Ishikawa (cell line): Measurements from ENCODE around the gene DOCK6.

Experiments
- CEBPB ChIP-seq: IDR thresholded peaks from 2 replicates; pipeline ENCODE4 v1.6.1; 2012
- CREB1 ChIP-seq: IDR thresholded peaks from 2 replicates; pipeline ENCODE4 v1.6.1; 2012; ENCODE audit warnings: low read depth
- EGR1 ChIP-seq: IDR thresholded peaks from 2 replicates; pipeline ENCODE4 v1.6.1; 2012
- EP300 ChIP-seq: IDR thresholded peaks from 2 replicates; pipeline ENCODE4 v1.6.1; 2012; ENCODE audit warnings: borderline replicate concordance
- FOXM1 ChIP-seq: IDR thresholded peaks from 2 replicates; pipeline ENCODE4 v1.6.1; 2012; ENCODE audit warnings: low read depth, borderline replicate concordance
- MAX ChIP-seq: IDR thresholded peaks from 2 replicates; pipeline ENCODE4 v1.6.1; 2012
- NFIC ChIP-seq: IDR thresholded peaks from 2 replicates; pipeline ENCODE4 v1.6.1; 2012
- RAD21 ChIP-seq: IDR thresholded peaks from 2 replicates; pipeline ENCODE4 v1.6.1; 2012; ENCODE audit warnings: low read depth
- REST ChIP-seq: IDR thresholded peaks from 2 replicates; pipeline ENCODE4 v1.6.1; 2012; ENCODE audit warnings: low read depth, mild to moderate bottlenecking
- TAF1 ChIP-seq: IDR thresholded peaks from 2 replicates; pipeline ENCODE4 v1.6.1; 2012; ENCODE audit warnings: low read depth, mild to moderate bottlenecking
- TCF12 ChIP-seq: IDR thresholded peaks from 2 replicates; pipeline ENCODE4 v1.6.1; 2012; ENCODE audit warnings: low read depth
- TEAD4 ChIP-seq: IDR thresholded peaks from 2 replicates; pipeline ENCODE4 v1.6.1; 2012
- USF1 ChIP-seq: IDR thresholded peaks from 2 replicates; pipeline ENCODE4 v1.6.1; 2012
- YY1 ChIP-seq: IDR thresholded peaks from 2 replicates; pipeline ENCODE4 v1.6.1; 2012; ENCODE audit warnings: low read depth
- ZBTB7A ChIP-seq: IDR thresholded peaks from 2 replicates; pipeline ENCODE4 v1.6.1; 2012; ENCODE audit warnings: low read depth

Gene DOCK6

GRCh38 chr19:11203194-11204075, 58.9 kb downstream of the DOCK6 start:
- TF ChIP-seq EP300: peak; percentile 31; the same call in 1 of the 2 replicates
- no peak for TF ChIP-seq CEBPB
- no peak for TF ChIP-seq FOXM1
- no peak for TF ChIP-seq ZBTB7A
- TF ChIP-seq NFIC: no peak
- no peak for TF ChIP-seq CREB1
- TF ChIP-seq USF1: peak; percentile 53
- TF ChIP-seq RAD21: peak; percentile 80
- no peak for TF ChIP-seq REST
- no peak for TF ChIP-seq TCF12
- TF ChIP-seq TEAD4: no peak

DNA sequence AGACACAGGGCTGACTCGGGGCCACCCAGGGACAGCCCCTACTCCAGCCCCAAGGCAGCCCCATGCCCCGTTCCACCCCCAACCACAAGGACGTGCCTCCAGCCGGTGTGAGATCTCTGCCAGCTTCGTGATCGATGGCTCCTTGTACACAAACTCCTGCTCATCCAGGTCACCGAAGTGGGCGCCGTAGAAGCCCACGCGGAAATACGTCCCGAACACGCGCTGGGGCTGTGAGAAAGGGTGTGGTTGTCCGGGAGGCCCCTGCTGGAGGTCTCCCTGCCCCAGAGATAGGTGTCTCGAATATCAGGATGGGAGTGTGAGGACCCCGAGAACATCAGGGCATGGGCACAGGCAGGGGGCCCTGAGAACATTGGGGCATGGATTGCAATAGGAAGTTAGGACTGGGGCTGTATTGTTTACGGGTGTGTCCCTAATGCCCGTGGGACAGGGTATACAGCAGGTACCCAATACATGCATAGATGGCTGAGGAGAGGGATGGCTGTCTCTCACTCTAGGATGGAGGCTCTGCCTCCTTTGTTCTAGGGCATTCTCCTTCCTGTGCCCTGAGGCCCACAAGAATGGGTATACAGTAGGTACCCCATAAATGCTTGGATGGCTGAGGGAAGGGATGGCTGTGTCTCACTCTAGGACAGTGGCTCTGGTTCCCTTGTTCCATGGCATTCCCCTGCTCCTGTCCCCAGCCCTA, 59.7 kb downstream of the DOCK6 start:
- TF ChIP-seq RAD21: no peak
- no peak for TF ChIP-seq EP300
- TF ChIP-seq CEBPB: no peak
- TF ChIP-seq ZBTB7A: no peak
- TF ChIP-seq YY1: no peak
- TF ChIP-seq NFIC: no peak
- TF ChIP-seq USF1: no peak
- no peak for TF ChIP-seq TCF12

GRCh38 chr19:11201791-11202190, 60.5 kb downstream of the DOCK6 start:
- TF ChIP-seq RAD21 (no peak), NFIC (no peak), CREB1 (no peak), EGR1 (no peak), CEBPB (no peak), TEAD4 (no peak), EP300 (no peak), REST (no peak), ZBTB7A (no peak), TAF1 (no peak), USF1 (no peak), FOXM1 (no peak), MAX (no peak)

DNA sequence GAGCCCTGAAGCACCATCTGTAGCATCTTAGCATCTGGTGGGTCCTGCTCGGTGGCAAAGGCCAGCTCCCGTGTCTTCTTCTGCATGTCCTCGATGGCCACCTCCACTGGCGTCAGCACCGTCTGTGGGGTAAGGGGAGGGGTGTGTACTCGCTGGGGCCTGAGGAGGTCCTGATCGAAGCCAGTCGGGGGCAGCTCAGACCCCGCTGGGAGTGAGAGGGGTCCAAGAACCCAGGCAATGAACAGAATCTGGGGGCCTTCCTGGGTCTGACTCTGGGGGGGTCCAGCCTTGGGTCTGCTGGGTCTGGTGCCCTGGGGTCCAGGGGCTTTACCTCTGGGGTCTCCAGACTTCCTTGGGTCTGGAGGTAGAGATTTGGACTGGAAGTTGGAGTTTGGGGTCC, 61.4 kb downstream of the DOCK6 start:
- no peak for TF ChIP-seq FOXM1
- TF ChIP-seq REST: no peak
- TF ChIP-seq TAF1: no peak
- no peak for TF ChIP-seq EGR1
- TF ChIP-seq EP300: no peak
- TF ChIP-seq ZBTB7A: no peak
- no peak for TF ChIP-seq NFIC
- no peak for TF ChIP-seq CEBPB
- TF ChIP-seq YY1: no peak
- no peak for TF ChIP-seq TEAD4
- no peak for TF ChIP-seq MAX
- no peak for TF ChIP-seq USF1
- no peak for TF ChIP-seq CREB1
- TF ChIP-seq TCF12: no peak
- no peak for TF ChIP-seq RAD21
